B cell (primary cell): ENCODE results near the gene BUB1.

Experiments used
- EZH2 ChIP-seq: IDR thresholded peaks from 2 replicates; pipeline ENCODE4 v1.6.1; 2012; ENCODE audit warnings: borderline replicate concordance, low read depth, mild to moderate bottlenecking, moderate library complexity, low read length; ENCODE audit not compliant: insufficient read depth, poor library complexity, severe bottlenecking
- TF ChIP-seq, protein P1 (sequence below): fragments of 200-600 bp; IDR thresholded peaks from one replicate; pipeline ENCODE4 v1.8.0; 2022; ENCODE audit warnings: antibody characterized with exemption, mild to moderate bottlenecking

- TF ChIP-seq EZH2 = no peak
- TF ChIP-seq, protein P1, sequence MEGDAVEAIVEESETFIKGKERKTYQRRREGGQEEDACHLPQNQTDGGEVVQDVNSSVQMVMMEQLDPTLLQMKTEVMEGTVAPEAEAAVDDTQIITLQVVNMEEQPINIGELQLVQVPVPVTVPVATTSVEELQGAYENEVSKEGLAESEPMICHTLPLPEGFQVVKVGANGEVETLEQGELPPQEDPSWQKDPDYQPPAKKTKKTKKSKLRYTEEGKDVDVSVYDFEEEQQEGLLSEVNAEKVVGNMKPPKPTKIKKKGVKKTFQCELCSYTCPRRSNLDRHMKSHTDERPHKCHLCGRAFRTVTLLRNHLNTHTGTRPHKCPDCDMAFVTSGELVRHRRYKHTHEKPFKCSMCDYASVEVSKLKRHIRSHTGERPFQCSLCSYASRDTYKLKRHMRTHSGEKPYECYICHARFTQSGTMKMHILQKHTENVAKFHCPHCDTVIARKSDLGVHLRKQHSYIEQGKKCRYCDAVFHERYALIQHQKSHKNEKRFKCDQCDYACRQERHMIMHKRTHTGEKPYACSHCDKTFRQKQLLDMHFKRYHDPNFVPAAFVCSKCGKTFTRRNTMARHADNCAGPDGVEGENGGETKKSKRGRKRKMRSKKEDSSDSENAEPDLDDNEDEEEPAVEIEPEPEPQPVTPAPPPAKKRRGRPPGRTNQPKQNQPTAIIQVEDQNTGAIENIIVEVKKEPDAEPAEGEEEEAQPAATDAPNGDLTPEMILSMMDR = no peak
These were observed 35.5 kb downstream of the BUB1 start for GRCh38 chr2:110642360-110642759.
